ENCODE measurements around the gene ADCY1. TPM values are rescaled to one million over a fixed set of nuclear protein-coding genes. Genes with fewer than 3 reads are reported as not detected.

ADCY1 gene
- polyA plus RNA-seq, 1 experiment, result 0.26 TPM

- DNase-seq (ENCODE audit: low read depth), result no peak
- ChIA-PET CTCF (interaction anchor here (1.2 kb wide), 1 partner anchor 23 kb away, joined by 5 read pairs; no protein-coding TSS in a partner anchor), POLR2A (interaction anchor here (0.6 kb wide), 1 partner anchor 310 kb away, joined by 5 read pairs; no protein-coding TSS in a partner anchor)
- no peak for TF ChIP-seq CTCF (IDR thresholded peaks at IDR 0.05; ENCODE audit: insufficient read depth, low read depth, low read length)
- Histone ChIP-seq H3K4me3 (ENCODE audit: low read depth, low read length) (no peak overlapping the region), H3K36me3 (ENCODE audit: control insufficient read depth, insufficient read depth, low read length) (no peaks in the 10 kb centered on the region), H3K27me3 (ENCODE audit: control insufficient read depth, insufficient read depth, low read length) (no peaks in the 10 kb centered on the region)
Observed at GRCh38 chr7:45687185-45687560, 113.0 kb downstream of the ADCY1 start.

GRCh38 chr7:45687721-45688120, 113.6 kb downstream of the ADCY1 start:
- ChIA-PET CTCF (interaction anchor here (1.2 kb wide), 1 partner anchor 24 kb away, joined by 5 read pairs; no protein-coding TSS in a partner anchor), POLR2A (interaction anchor here (0.6 kb wide), 1 partner anchor 310 kb away, joined by 5 read pairs; no protein-coding TSS in a partner anchor)
- H3K4me3 ChIP-seq (ENCODE audit: low read depth, low read length), result no peak overlapping the region
- no peaks in the 10 kb centered on the region for H3K27me3 ChIP-seq (ENCODE audit: control insufficient read depth, insufficient read depth, low read length)
- no peak for TF ChIP-seq CTCF (IDR thresholded peaks at IDR 0.05; ENCODE audit: insufficient read depth, low read depth, low read length)
- no peak for DNase-seq (ENCODE audit: low read depth)
- no peaks in the 10 kb centered on the region for H3K36me3 ChIP-seq (ENCODE audit: control insufficient read depth, insufficient read depth, low read length)

- H3K36me3 ChIP-seq (ENCODE audit: control insufficient read depth, insufficient read depth, low read length), result no peaks in the 10 kb centered on the region
- CTCF ChIA-PET, result interaction anchor here (1.2 kb wide), 1 partner anchor 25 kb away, joined by 5 read pairs; no protein-coding TSS in a partner anchor
- DNase-seq (ENCODE audit: low read depth), result no peak
- no peak for TF ChIP-seq CTCF (IDR thresholded peaks at IDR 0.05; ENCODE audit: insufficient read depth, low read depth, low read length)
- no peak overlapping the region for H3K4me3 ChIP-seq (ENCODE audit: low read depth, low read length)
- POLR2A ChIA-PET, result no interaction called here
- H3K27me3 ChIP-seq (ENCODE audit: control insufficient read depth, insufficient read depth, low read length), result no peaks in the 10 kb centered on the region
Observed at GRCh38 chr7:45688382-45688781, 114.2 kb downstream of the ADCY1 start.

- H3K36me3 ChIP-seq (ENCODE audit: control insufficient read depth, insufficient read depth, low read length), result no peaks in the 10 kb centered on the region
- no peak overlapping the region for H3K4me3 ChIP-seq (ENCODE audit: low read depth, low read length)
- H3K27me3 ChIP-seq (ENCODE audit: control insufficient read depth, insufficient read depth, low read length), result no peaks in the 10 kb centered on the region
- ChIA-PET POLR2A (no interaction called here), CTCF (no interaction called here)
- peak; percentile 28 for DNase-seq (ENCODE audit: low read depth)
- no peak for TF ChIP-seq CTCF (IDR thresholded peaks at IDR 0.05; ENCODE audit: insufficient read depth, low read depth, low read length)
Observed at GRCh38 chr7:45689011-45689796, 115.0 kb downstream of the ADCY1 start.

- no peak for DNase-seq (ENCODE audit: low read depth)
- H3K4me3 ChIP-seq (ENCODE audit: low read depth, low read length), result no peak overlapping the region
- H3K27me3 ChIP-seq (ENCODE audit: control insufficient read depth, insufficient read depth, low read length), result no peaks in the 10 kb centered on the region
- no peak for TF ChIP-seq CTCF (IDR thresholded peaks at IDR 0.05; ENCODE audit: insufficient read depth, low read depth, low read length)
- ChIA-PET CTCF (no interaction called here), POLR2A (no interaction called here)
- no peaks in the 10 kb centered on the region for H3K36me3 ChIP-seq (ENCODE audit: control insufficient read depth, insufficient read depth, low read length)
Observed at GRCh38 chr7:45689797-45690761, 115.9 kb downstream of the ADCY1 start.

Measured in BJ (cell line).